Measurements from ENCODE around the gene LCP2.

DNA sequence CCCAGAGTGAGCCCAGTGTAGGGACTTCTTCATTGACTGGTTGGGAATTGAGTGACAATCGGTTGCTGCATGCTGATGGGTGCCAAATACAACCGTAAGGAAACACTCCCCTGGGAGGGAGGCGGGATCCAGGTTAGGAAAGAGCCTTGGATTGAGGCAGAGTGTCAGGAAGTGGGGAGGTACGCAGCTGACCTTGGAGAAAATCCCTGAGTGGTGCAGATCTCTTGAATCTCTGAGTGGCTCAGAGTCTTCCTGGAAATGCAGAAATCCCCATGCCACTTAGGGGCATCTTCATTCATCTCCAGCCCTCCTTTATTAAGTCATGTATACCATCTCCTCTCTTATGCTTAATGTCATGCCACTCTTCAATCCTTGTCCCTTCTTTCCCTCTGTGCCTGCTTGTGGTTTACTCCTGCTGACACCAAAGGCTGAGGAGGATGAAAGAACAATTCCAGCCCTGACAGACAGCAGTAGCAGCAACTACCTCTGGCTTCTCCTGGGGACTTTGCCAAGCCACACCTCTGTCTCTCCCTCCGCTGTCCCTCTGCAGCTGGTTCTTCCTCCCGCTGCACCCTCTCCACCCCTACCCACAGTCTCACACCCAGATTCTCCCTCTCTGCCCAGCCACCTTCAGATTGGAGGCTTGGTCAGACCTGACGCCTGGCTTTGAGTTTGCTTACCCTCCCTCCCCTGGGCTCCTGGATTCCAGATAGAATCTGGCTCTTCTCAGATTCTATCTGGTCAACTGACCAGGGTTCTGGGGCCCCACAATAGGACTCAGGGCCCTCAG is 14.1 kb upstream of the LCP2 start:
- TF ChIP-seq NR2C2 (CRISPR knock-in tag; IDR thresholded peaks at IDR 0.05) (no peak), JUN (CRISPR knock-in tag; IDR thresholded peaks at IDR 0.05) (no peak), ATF2 (CRISPR knock-in tag; IDR thresholded peaks at IDR 0.05; ENCODE audit: borderline replicate concordance, low read depth) (no peak), FOXP4 (CRISPR knock-in tag; IDR thresholded peaks at IDR 0.05) (no peak), CREB1 (CRISPR knock-in tag; IDR thresholded peaks at IDR 0.05) (no peak), SP1 (CRISPR knock-in tag; conservative IDR thresholded peaks at IDR 0.05) (no peak), SMAD4 (CRISPR knock-in tag; IDR thresholded peaks at IDR 0.05) (no peak), SMAD3 (CRISPR knock-in tag; IDR thresholded peaks at IDR 0.05; ENCODE audit: borderline replicate concordance) (no peak)
- TF ChIP-seq, protein P1, sequence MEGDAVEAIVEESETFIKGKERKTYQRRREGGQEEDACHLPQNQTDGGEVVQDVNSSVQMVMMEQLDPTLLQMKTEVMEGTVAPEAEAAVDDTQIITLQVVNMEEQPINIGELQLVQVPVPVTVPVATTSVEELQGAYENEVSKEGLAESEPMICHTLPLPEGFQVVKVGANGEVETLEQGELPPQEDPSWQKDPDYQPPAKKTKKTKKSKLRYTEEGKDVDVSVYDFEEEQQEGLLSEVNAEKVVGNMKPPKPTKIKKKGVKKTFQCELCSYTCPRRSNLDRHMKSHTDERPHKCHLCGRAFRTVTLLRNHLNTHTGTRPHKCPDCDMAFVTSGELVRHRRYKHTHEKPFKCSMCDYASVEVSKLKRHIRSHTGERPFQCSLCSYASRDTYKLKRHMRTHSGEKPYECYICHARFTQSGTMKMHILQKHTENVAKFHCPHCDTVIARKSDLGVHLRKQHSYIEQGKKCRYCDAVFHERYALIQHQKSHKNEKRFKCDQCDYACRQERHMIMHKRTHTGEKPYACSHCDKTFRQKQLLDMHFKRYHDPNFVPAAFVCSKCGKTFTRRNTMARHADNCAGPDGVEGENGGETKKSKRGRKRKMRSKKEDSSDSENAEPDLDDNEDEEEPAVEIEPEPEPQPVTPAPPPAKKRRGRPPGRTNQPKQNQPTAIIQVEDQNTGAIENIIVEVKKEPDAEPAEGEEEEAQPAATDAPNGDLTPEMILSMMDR (IDR thresholded peaks at IDR 0.05), result no peak
- TF ChIP-seq, protein P2, sequence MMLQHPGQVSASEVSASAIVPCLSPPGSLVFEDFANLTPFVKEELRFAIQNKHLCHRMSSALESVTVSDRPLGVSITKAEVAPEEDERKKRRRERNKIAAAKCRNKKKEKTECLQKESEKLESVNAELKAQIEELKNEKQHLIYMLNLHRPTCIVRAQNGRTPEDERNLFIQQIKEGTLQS (CRISPR knock-in tag; conservative IDR thresholded peaks at IDR 0.05), result no peak
- TF ChIP-seq, protein P3, sequence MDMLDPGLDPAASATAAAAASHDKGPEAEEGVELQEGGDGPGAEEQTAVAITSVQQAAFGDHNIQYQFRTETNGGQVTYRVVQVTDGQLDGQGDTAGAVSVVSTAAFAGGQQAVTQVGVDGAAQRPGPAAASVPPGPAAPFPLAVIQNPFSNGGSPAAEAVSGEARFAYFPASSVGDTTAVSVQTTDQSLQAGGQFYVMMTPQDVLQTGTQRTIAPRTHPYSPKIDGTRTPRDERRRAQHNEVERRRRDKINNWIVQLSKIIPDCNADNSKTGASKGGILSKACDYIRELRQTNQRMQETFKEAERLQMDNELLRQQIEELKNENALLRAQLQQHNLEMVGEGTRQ (CRISPR knock-in tag; IDR thresholded peaks at IDR 0.05), result no peak

Data from WTC11 (cell line).